SU-DHL-6 (cell line): ENCODE data around the gene TMEM106C.

Source experiments
- EZH2phosphoT487 ChIP-seq: fragments of 200-600 bp; sonication (generic), shearing (Covaris generic); conservative IDR thresholded peaks from 2 replicates; pipeline ENCODE4 v1.6.1; 2018; ENCODE audit warnings: mild to moderate bottlenecking, antibody characterized with exemption, low read length, moderate library complexity, mixed read lengths
- TF ChIP-seq, protein P1 (sequence below): fragments of 200-600 bp; sonication (generic); IDR thresholded peaks from one replicate; pipeline ENCODE4 v1.5.1; 2017; ENCODE audit warnings: antibody characterized with exemption, mild to moderate bottlenecking, low read length, moderate library complexity; ENCODE audit not compliant: insufficient read depth, poor library complexity, severe bottlenecking

- TF ChIP-seq, protein P1, sequence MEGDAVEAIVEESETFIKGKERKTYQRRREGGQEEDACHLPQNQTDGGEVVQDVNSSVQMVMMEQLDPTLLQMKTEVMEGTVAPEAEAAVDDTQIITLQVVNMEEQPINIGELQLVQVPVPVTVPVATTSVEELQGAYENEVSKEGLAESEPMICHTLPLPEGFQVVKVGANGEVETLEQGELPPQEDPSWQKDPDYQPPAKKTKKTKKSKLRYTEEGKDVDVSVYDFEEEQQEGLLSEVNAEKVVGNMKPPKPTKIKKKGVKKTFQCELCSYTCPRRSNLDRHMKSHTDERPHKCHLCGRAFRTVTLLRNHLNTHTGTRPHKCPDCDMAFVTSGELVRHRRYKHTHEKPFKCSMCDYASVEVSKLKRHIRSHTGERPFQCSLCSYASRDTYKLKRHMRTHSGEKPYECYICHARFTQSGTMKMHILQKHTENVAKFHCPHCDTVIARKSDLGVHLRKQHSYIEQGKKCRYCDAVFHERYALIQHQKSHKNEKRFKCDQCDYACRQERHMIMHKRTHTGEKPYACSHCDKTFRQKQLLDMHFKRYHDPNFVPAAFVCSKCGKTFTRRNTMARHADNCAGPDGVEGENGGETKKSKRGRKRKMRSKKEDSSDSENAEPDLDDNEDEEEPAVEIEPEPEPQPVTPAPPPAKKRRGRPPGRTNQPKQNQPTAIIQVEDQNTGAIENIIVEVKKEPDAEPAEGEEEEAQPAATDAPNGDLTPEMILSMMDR: no peak
- no peak for TF ChIP-seq EZH2phosphoT487
Observed at GRCh38 chr12:48002414-48002730, 39.0 kb downstream of the TMEM106C start.
